Astrocyte (in vitro differentiated cells and primary cell): Measurements from ENCODE around the gene CANX. TPM values are rescaled to one million over a fixed set of nuclear protein-coding genes. Genes with fewer than 3 reads are reported as not detected.

Experiments
- DNase-seq: peaks from one replicate; pipeline ENCODE4 v3.0.0-alpha.2; 2010; ENCODE audit warnings: low read depth
- FAIRE-seq: peaks from 2 replicates; lab custom pipeline; 2011; peaks lifted over from hg19 to GRCh38; lab: Jason Lieb, UNC
- H2AFZ ChIP-seq: 2 replicates; pipeline ENCODE4 v1.6.0; 2012; ENCODE audit warnings: low read depth, low read length, inconsistent platforms
- H3K27ac ChIP-seq: 2 replicates; pipeline ENCODE4 v1.5.1; 2011; ENCODE audit warnings: low read depth, low read length, inconsistent platforms
- H3K27me3 ChIP-seq: 2 replicates; pipeline ENCODE4 v1.6.0; 2011; ENCODE audit warnings: low read length, inconsistent platforms; ENCODE audit not compliant: insufficient read depth
- H3K36me3 ChIP-seq: 2 replicates; pipeline ENCODE4 v1.5.1; 2011; ENCODE audit warnings: low read length, inconsistent platforms; ENCODE audit not compliant: insufficient read depth
- H3K4me1 ChIP-seq: 2 replicates; pipeline ENCODE4 v1.5.1; 2011; ENCODE audit warnings: low read length, inconsistent platforms; ENCODE audit not compliant: insufficient read depth
- H3K4me2 ChIP-seq: 2 replicates; pipeline ENCODE4 v1.6.0; 2012; ENCODE audit warnings: low read length, inconsistent platforms
- H3K4me3 ChIP-seq: 2 replicates; pipeline ENCODE4 v1.5.1; 2011; ENCODE audit warnings: low read depth, mild to moderate bottlenecking, low read length, inconsistent platforms; ENCODE audit not compliant: insufficient read depth
- H3K79me2 ChIP-seq: 2 replicates; pipeline ENCODE4 v1.6.0; 2012; ENCODE audit warnings: mild to moderate bottlenecking, low read length, inconsistent platforms; ENCODE audit not compliant: insufficient read depth
- H3K9ac ChIP-seq: 2 replicates; pipeline ENCODE4 v1.6.0; 2012; ENCODE audit warnings: mild to moderate bottlenecking, low read length, inconsistent platforms
- H3K9me3 ChIP-seq: 2 replicates; pipeline ENCODE4 v1.5.1; 2012; ENCODE audit warnings: low read depth, mild to moderate bottlenecking, low read length, inconsistent platforms; ENCODE audit not compliant: insufficient read depth
- H4K20me1 ChIP-seq: 2 replicates; pipeline ENCODE4 v1.6.0; 2012; ENCODE audit warnings: low read length, inconsistent platforms; ENCODE audit not compliant: insufficient read depth
- H3K27ac Mint-ChIP-seq: one replicate; pipeline ENCODE4 v1.8.0; 2021; ENCODE audit warnings: mild to moderate bottlenecking, mixed read lengths; ENCODE audit not compliant: unreplicated experiment
- H3K27me3 Mint-ChIP-seq: one replicate; pipeline ENCODE4 v1.8.0; 2021; ENCODE audit warnings: low read depth, mixed read lengths; ENCODE audit not compliant: unreplicated experiment
- H3K36me3 Mint-ChIP-seq: one replicate; pipeline ENCODE4 v1.8.0; 2021; ENCODE audit warnings: low read depth, mixed read lengths; ENCODE audit not compliant: unreplicated experiment
- H3K4me1 Mint-ChIP-seq: one replicate; pipeline ENCODE4 v1.8.0; 2021; ENCODE audit warnings: low read depth, mixed read lengths; ENCODE audit not compliant: unreplicated experiment
- H3K4me3 Mint-ChIP-seq: one replicate; pipeline ENCODE4 v1.8.0; 2021; ENCODE audit warnings: mild to moderate bottlenecking, moderate library complexity, mixed read lengths; ENCODE audit not compliant: unreplicated experiment
- H3K9me3 Mint-ChIP-seq: one replicate; pipeline ENCODE4 v1.8.0; 2021; ENCODE audit warnings: mild to moderate bottlenecking, mixed read lengths; ENCODE audit not compliant: unreplicated experiment
- CTCF ChIP-seq: IDR thresholded peaks from 2 replicates; pipeline ENCODE4 v1.5.1; 2011; ENCODE audit warnings: low read depth, mild to moderate bottlenecking, inconsistent platforms, low read length, moderate library complexity; ENCODE audit not compliant: insufficient read depth
- EZH2 ChIP-seq: IDR thresholded peaks from 2 replicates; pipeline ENCODE4 v1.6.1; 2012; ENCODE audit warnings: mild to moderate bottlenecking, low read length, inconsistent platforms; ENCODE audit not compliant: insufficient read depth
- total RNA-seq: library from RNA; stranded (reverse); gene quantifications from 2 replicates; pipeline ENCODE4 v1.2.1, GENCODE V29; 2021

The CANX gene
- total RNA-seq, 1 donor from 2014 or later, result 792 TPM

DNA sequence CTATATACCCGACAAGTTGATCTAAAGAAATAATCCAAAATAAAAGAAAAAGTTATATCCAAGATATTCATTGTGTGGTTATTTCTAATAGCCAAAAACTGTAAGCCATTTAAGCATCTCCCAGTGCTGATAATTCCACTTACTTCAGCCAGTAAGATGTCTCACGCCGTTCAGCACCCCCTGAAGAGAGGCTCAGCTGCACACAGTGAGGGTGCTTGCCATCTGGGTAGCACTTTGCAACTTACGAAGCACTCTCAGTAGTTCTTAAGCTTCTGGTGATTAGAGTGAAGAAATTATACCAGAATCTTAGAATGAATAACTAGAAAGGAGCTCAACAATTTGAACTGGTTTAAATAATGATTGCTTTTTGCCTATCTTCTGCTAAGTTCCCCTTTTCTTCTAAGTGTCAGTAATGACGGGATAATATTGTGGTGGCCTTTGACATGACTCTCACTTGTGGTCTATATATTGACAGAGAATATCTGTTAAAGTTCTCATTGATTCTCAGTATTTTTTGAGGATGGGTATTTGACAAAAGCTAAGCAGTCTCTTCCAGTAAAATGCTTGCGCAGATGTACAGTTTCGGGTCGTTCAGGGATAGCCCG lies 68.8 kb downstream of the CANX start:
- H3K36me3 Mint-ChIP-seq, result peaks cover 19% of the 10 kb centered on the region

GRCh38 chr5:179768326-179769085 lies 69.7 kb downstream of the CANX start:
- Mint-ChIP-seq H3K27me3 (no peaks in the 10 kb centered on the region), H3K36me3 (peaks cover 19% of the 10 kb centered on the region), H3K4me1 (peaks cover 47% of the 10 kb centered on the region), H3K27ac (peak overlapping the region; percentile 75), H3K4me3 (no peak overlapping the region), H3K9me3 (no peaks in the 10 kb centered on the region)
- H2AFZ ChIP-seq, result no peak overlapping the region
- no peak overlapping the region for H3K9ac ChIP-seq
- peaks cover 40% of the 10 kb centered on the region for H3K4me1 ChIP-seq
- no peak for FAIRE-seq
- no peak overlapping the region for H3K27ac ChIP-seq
- H3K4me3 ChIP-seq, result no peak overlapping the region
- H3K36me3 ChIP-seq, result peaks cover 23% of the 10 kb centered on the region
- no peaks in the 10 kb centered on the region for H3K9me3 ChIP-seq
- H3K79me2 ChIP-seq, result peaks cover 53% of the 10 kb centered on the region
- no peak for TF ChIP-seq CTCF
- no peak for TF ChIP-seq EZH2
- no peaks in the 10 kb centered on the region for H3K27me3 ChIP-seq
- peaks cover 30% of the 10 kb centered on the region for H4K20me1 ChIP-seq
- H3K4me2 ChIP-seq, result no peak overlapping the region
- DNase-seq, result no peak

More for the DNA sequence above, 68.8 kb downstream of the CANX start:
- Histone ChIP-seq H3K36me3 (peaks cover 21% of the 10 kb centered on the region), H3K27me3 (no peaks in the 10 kb centered on the region), H3K4me3 (no peak overlapping the region), H3K4me1 (peaks cover 49% of the 10 kb centered on the region), H3K79me2 (peaks cover 54% of the 10 kb centered on the region), H4K20me1 (peaks cover 37% of the 10 kb centered on the region), H3K4me2 (peak overlapping the region; percentile 80), H2AFZ (no peak overlapping the region), H3K9me3 (no peaks in the 10 kb centered on the region), H3K27ac (no peak overlapping the region), H3K9ac (no peak overlapping the region)
- H3K4me3 Mint-ChIP-seq, result peak overlapping the region; percentile 76
- H3K27me3 Mint-ChIP-seq, result no peaks in the 10 kb centered on the region
- no peaks in the 10 kb centered on the region for H3K9me3 Mint-ChIP-seq
- peaks cover 53% of the 10 kb centered on the region for H3K4me1 Mint-ChIP-seq
- FAIRE-seq, result no peak
- DNase-seq, result no peak
- no peak for TF ChIP-seq CTCF
- TF ChIP-seq EZH2, result no peak
- no peak overlapping the region for H3K27ac Mint-ChIP-seq

DNA sequence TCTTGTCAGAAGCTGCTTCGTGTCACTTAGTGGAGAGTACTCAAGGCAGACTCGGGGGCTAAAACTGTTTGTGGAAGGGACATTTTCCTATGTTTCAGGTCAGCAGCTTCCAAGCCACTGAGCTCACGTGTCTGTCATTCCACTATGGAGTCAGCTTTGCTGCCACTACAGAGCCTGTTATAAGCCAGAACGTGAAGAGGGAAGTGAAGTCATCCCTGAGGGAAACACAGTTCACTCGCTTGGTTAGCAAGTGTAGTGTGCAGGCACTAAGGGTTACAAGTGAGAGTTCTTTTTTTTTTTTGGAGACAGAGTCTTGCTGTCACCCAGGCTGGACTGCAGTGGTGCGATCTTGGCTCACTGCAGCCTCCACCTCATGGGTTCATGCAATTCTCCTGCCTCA lies 70.5 kb downstream of the CANX start:
- Mint-ChIP-seq H3K36me3 (peaks cover 22% of the 10 kb centered on the region), H3K9me3 (no peaks in the 10 kb centered on the region), H3K4me3 (no peak overlapping the region), H3K4me1 (peaks cover 40% of the 10 kb centered on the region), H3K27ac (peak overlapping the region; percentile 69), H3K27me3 (no peaks in the 10 kb centered on the region)
- FAIRE-seq (no peak), DNase-seq (no peak)
- Histone ChIP-seq H3K36me3 (peaks cover 28% of the 10 kb centered on the region), H2AFZ (no peak overlapping the region), H3K9me3 (no peaks in the 10 kb centered on the region), H3K79me2 (peaks cover 45% of the 10 kb centered on the region), H3K9ac (no peak overlapping the region), H3K4me3 (no peak overlapping the region), H3K4me1 (peaks cover 32% of the 10 kb centered on the region), H4K20me1 (peaks cover 28% of the 10 kb centered on the region), H3K4me2 (no peak overlapping the region), H3K27me3 (no peaks in the 10 kb centered on the region), H3K27ac (no peak overlapping the region)
- TF ChIP-seq CTCF, result no peak
- TF ChIP-seq EZH2, result no peak
